HUES64 (cell line): Measurements from ENCODE around the gene TEKTIP1.

Experiments used
- H3K27ac ChIP-seq: 2 replicates; pipeline ENCODE4 v1.7.0; 2013; ENCODE audit warnings: low read depth, low read length, inconsistent platforms
- H3K27me3 ChIP-seq: 2 replicates; pipeline ENCODE4 v1.6.1; 2013; ENCODE audit warnings: mild to moderate bottlenecking, low read length; ENCODE audit not compliant: insufficient read depth
- H3K36me3 ChIP-seq: 2 replicates; pipeline ENCODE4 v1.6.1; 2013; ENCODE audit warnings: mild to moderate bottlenecking, low read length; ENCODE audit not compliant: insufficient read depth
- H3K4me1 ChIP-seq: 2 replicates; pipeline ENCODE4 v1.6.1; 2013; ENCODE audit warnings: mild to moderate bottlenecking, low read length, moderate library complexity; ENCODE audit not compliant: insufficient read depth
- H3K4me3 ChIP-seq: 2 replicates; pipeline ENCODE4 v1.5.1; 2013; ENCODE audit warnings: mild to moderate bottlenecking, low read length, moderate library complexity
- H3K9ac ChIP-seq: 2 replicates; pipeline ENCODE4 v1.6.1; 2013; ENCODE audit warnings: mild to moderate bottlenecking, low read depth, low read length
- H3K9me3 ChIP-seq: 2 replicates; pipeline ENCODE4 v1.6.1; 2013; ENCODE audit warnings: low read depth, low read length; ENCODE audit not compliant: insufficient read depth
- WGBS: fragments of 150-250, 120-280 bp; methylation state at CpG from one replicate; pipeline ENCODE4 v1.1.7; 2013; ENCODE audit warnings: missing lambda C conversion rate; 5-methylcytosine and 5-hydroxymethylcytosine counted together

Gene TEKTIP1

DNA sequence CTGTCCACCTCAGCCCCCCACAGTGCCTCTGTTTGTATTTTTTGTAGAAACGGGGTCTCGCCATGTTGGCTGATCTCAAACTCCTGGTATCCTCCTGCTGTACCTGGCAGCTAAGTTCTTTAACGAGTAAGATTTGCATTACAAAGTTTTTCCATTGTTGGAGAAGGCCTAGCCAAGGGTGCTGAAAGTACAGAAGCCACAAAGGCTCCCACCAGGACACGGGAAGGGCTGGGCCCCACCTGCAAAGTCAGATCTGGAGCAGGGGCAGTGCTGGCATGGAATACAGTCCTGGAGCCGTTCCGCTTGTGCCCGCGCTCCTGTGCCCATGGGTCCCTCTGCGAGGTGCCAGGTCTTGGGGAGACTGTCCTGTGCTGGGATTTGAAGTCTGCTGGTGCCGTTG is 20.7 kb upstream of the TEKTIP1 start:
- peaks cover 6% of the 10 kb centered on the region for H3K36me3 ChIP-seq
- no peaks in the 10 kb centered on the region for H3K27me3 ChIP-seq
- no peaks in the 10 kb centered on the region for H3K9me3 ChIP-seq
- peak overlapping the region; percentile 5; the same call in 1 of the 2 replicates for H3K4me3 ChIP-seq
- 55% methylated on average over 10 of the region's 10 CpGs for WGBS
- peak overlapping the region; percentile 23; the same call in 1 of the 2 replicates for H3K9ac ChIP-seq
- peak overlapping the region; percentile 54 for H3K27ac ChIP-seq
- H3K4me1 ChIP-seq = peaks cover 19% of the 10 kb centered on the region

DNA sequence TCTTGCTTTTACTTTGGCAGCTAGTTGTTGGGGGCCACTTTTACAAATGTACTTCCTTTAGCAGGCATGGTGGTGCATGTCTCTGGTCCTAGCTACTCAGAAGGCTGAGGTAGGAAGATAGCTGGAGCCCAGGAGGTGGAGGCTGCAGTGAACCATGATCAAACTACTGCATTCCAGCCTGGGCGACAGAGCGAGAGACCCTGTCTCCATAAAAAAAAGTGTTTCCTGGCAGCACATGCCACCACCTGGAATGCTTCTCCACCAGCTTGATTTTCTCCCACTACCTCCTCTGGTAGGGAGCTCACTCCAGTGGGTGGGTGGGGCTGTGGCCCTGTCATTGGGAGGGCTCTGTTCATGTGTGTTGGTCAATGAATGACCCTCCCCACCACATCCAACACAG is 20.3 kb upstream of the TEKTIP1 start:
- peaks cover 19% of the 10 kb centered on the region for H3K4me1 ChIP-seq
- no peaks in the 10 kb centered on the region for H3K9me3 ChIP-seq
- H3K36me3 ChIP-seq = peaks cover 10% of the 10 kb centered on the region
- peak overlapping the region; percentile 5; the same call in 1 of the 2 replicates for H3K4me3 ChIP-seq
- peak overlapping the region; percentile 54 for H3K27ac ChIP-seq
- no peaks in the 10 kb centered on the region for H3K27me3 ChIP-seq
- WGBS = 90% methylated on average over 2 of the region's 2 CpGs
- H3K9ac ChIP-seq = peak overlapping the region; percentile 23; the same call in 1 of the 2 replicates

DNA sequence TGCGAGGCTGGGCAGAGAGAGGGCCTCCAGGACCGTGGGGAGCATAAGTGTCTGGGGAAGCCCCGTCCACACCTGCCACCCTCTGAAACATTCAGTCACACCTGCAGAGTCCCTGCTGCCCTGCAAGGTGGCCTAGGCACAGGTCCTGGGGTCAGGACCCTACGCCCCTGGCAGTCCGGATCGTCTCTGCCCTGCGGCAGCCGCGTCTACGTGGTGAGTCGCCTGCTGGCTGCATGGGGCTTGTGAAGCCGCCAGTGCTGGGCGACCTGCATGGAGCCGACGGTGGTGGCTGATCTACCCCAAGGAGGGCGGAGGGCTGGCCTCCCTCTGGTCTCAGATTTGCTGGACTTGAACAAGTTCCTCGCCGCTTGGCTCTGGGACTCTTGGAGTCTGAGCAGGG is 19.8 kb upstream of the TEKTIP1 start:
- peak overlapping the region; percentile 23; the same call in 1 of the 2 replicates for H3K9ac ChIP-seq
- H3K36me3 ChIP-seq = peaks cover 13% of the 10 kb centered on the region
- 90% methylated on average over 18 of the region's 18 CpGs for WGBS
- no peaks in the 10 kb centered on the region for H3K9me3 ChIP-seq
- no peaks in the 10 kb centered on the region for H3K27me3 ChIP-seq
- peak overlapping the region; percentile 54; the same call in 1 of the 2 replicates for H3K27ac ChIP-seq
- H3K4me1 ChIP-seq = peaks cover 19% of the 10 kb centered on the region
- H3K4me3 ChIP-seq = no peak overlapping the region

DNA sequence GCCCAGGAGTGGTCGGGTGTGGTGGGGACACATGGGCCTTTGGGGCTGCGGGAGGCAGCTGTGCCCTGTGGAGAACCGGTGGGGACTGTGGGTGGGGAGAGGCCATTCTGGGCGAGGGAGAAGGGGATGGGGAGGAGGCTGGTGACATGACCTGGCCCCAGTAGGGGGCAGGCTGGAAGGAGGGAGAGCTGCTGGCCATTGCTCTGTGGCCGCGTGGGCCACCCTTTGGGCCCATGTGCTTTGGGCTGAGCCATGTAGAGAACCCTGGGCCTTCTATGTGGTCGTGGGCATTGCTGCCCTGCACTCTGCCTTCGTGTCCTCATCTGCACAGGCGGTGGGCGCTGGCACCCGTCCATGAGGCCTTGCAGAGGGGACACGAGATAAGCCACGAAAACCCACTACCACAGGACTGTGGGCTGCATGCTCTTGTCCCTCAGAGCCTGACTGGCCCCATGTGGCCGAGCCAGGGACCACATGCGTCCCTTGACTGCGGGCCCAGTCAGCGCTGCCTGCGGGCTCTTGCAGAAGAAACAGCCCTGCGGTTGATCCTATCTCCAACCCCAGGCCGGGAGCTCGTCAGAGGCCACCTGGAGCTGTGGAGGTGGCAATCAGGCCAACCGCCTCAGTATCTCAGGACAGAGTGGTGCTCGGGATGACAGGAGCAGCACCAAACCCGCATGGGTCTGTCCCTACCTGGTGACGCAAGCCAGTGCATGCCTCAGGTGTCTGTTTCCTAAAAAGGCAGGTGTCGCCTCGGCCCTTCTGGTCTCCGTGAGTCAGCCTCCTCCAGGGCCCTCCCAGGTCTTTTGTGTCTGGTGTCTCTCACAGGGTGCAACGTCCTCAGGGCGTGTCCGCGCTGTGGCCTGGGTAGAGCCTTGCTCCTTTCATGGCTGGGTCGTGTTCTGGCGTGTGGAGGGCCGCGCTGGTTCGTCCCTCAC is 18.5 kb upstream of the TEKTIP1 start:
- Histone ChIP-seq H3K9me3 (no peaks in the 10 kb centered on the region), H3K4me1 (peaks cover 19% of the 10 kb centered on the region), H3K4me3 (no peak overlapping the region), H3K27me3 (no peaks in the 10 kb centered on the region), H3K9ac (0 out of 2 replicates have a peak overlapping the region, but pooled peaks have one; percentile 2), H3K36me3 (peaks cover 21% of the 10 kb centered on the region), H3K27ac (no peak overlapping the region)
- 91% methylated on average over 37 of the region's 37 CpGs for WGBS

DNA sequence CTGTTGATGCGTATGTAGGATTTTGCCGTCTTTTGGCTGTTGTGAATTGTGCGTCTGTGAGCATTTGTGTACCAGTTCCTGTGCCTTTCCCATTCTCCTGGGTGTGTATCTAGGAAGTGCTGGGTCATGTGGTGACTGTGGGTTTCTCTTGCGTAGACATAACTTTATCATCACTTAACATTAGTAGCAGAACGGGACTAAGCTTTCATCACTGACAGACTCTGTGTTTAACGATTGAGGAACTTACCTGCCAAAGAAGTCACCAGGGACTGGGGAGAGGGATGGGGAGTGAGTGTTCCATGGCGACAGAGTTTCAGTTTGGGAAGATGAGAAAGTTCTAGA is 17.9 kb upstream of the TEKTIP1 start:
- H3K27me3 ChIP-seq = no peaks in the 10 kb centered on the region
- 0 out of 2 replicates have a peak overlapping the region, but pooled peaks have one; percentile 2 for H3K9ac ChIP-seq
- peaks cover 21% of the 10 kb centered on the region for H3K36me3 ChIP-seq
- H3K9me3 ChIP-seq = no peaks in the 10 kb centered on the region
- WGBS = 93% methylated on average over 7 of the region's 7 CpGs
- H3K4me1 ChIP-seq = peaks cover 19% of the 10 kb centered on the region
- H3K27ac ChIP-seq = no peak overlapping the region
- no peak overlapping the region for H3K4me3 ChIP-seq

DNA sequence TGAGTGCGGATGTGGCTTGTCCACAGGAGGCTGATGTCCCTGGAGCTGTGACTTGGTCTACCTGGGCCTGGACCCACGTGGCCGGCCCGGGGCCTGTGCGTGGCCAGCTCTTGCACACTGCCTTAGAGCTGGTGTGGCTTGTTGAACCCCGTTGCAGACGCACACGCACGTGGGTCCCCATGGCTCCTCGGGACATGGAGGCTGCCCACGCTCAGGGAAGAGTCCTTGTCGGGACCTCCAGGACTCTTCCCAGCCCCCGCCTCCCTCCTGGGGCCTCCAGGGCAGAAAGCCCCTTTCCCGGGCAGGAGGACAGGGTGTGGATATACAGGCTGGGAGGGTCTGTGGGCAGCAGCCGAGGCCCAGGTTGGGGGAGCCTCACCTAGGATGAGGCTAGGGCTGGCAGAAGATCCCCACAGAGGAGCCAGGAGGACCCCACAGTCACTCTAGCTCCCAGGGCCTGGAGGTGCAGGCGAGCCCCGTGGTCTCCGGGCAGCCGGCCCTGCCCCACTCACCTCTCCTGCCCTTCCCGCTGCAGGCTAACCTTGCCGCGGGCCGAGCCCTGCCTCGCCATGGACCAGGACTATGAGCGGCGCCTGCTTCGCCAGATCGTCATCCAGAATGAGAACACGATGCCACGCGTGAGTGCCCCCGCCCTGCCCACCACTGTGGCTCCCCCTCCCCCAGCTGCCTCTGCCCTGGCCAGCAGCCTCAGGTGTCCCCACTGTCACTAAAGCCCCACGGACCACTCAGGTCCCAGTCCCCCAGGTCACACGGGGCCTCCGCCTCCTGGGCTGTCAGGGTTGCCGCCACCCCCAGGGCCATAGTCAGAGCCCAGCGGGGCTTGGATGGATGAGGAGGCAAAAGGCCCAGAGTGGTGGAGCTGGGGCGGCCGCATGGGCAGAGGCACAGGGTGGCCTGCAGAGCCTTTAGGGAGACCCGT is 16.3 kb upstream of the TEKTIP1 start:
- Histone ChIP-seq H3K4me3 (no peak overlapping the region), H3K9me3 (no peaks in the 10 kb centered on the region), H3K36me3 (peaks cover 33% of the 10 kb centered on the region), H3K27me3 (no peaks in the 10 kb centered on the region), H3K9ac (no peak overlapping the region), H3K27ac (no peak overlapping the region), H3K4me1 (peaks cover 18% of the 10 kb centered on the region)
- WGBS = 95% methylated on average over 40 of the region's 40 CpGs

DNA sequence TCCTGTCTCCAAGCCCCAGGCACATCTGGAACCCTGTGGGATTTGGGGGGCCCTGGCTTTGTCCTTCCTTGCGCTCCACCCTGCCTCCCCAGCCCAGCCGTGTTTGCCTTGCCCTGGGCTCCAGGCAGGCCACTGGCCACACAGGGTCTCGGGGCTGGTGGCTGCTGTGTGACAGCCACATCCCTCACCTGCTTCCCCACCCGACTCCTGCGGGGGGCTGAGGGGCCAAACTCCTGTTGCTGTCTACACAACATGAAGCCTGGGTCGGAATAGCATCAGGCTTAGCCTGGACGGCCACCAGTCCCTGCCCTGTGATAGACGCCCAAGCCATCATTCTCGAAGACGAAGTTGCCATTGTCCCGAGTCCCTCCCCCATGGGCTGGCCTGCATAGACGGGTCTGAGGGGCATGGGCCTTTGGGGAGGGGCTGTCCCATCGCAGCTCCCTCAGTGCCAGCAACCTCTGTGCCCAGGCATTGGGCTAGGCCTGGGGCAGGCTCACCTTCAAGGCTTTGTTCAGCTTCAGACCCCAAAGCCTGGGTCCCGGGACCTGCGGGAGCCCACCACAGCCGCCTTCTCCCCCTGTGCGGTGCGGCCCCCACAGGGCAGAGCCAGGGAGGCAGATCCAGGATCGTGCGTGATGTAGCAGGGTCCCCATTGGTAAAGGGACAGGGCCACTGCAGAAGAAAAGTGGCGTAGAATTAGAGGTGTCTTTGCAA is 15.5 kb upstream of the TEKTIP1 start:
- peaks cover 38% of the 10 kb centered on the region for H3K36me3 ChIP-seq
- H3K9me3 ChIP-seq = no peaks in the 10 kb centered on the region
- H3K27ac ChIP-seq = no peak overlapping the region
- H3K27me3 ChIP-seq = no peaks in the 10 kb centered on the region
- no peak overlapping the region for H3K9ac ChIP-seq
- peaks cover 12% of the 10 kb centered on the region for H3K4me1 ChIP-seq
- WGBS = 95% methylated on average over 21 of the region's 21 CpGs
- H3K4me3 ChIP-seq = no peak overlapping the region

DNA sequence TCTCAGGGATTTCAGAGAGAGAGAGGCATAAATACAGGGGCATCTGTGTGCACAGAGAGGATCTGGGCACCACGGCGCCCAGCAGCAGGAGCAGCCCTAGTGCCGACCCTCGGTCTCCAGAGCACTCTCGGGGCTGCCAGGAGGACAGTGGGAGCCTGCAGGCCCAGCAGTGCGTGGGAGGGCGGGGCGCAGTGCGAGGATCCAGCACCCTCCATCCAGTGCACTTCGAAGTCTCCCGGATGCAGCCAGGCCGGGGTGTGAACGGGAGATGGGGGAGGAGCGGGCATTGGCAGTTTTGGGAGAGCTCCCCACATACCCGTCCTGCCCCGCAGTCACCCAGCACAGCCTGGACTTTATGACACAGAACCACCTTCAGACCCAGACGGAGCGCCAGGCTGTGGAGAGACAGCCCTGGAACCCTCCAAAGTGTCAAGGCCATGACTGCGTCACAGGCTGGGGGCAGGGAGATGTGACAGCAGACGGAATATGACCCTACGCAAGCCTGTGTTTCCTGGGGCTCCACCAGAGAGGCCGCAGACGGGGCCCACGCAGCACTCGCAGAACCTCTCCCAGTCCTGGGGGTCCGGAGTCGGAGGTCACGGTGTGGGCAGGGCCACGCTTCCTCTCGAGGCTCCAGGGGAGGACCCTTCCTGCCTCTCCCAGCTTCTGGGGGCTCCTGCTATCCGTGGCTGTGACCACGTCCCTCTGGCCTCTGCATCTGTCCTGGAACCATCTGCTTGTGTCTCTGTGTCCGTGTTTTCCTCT is 14.7 kb upstream of the TEKTIP1 start:
- no peak overlapping the region for H3K27ac ChIP-seq
- peaks cover 4% of the 10 kb centered on the region for H3K4me1 ChIP-seq
- H3K36me3 ChIP-seq = peaks cover 38% of the 10 kb centered on the region
- WGBS = 96% methylated on average over 33 of the region's 33 CpGs
- H3K27me3 ChIP-seq = no peaks in the 10 kb centered on the region
- no peaks in the 10 kb centered on the region for H3K9me3 ChIP-seq
- no peak overlapping the region for H3K9ac ChIP-seq
- H3K4me3 ChIP-seq = no peak overlapping the region

DNA sequence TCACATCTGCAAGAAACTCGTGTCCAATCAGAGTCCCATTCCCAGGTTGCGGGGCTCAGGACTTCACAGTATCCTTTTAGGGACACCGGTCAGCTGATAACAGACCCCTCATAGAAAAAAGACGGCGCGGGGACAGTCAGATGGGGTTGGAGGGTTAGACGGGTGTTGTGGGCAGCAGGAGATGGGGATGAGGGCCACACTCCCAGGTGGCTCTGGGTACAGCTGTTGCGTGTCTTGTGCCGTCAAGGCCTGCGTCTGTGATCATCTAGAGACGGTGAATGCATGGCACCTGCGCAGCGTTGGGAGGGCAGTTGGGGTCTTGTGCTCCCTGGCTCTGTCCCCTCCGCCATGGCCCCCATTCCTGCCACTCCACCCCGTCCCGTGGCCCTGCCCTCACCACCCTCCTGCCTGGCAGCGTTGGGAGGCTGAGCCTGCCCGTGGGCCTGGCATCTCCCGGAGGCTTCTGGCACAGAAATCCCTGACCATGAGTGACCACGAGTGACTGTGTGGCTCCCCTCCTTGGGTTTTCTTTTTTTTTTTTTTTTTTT is 14.0 kb upstream of the TEKTIP1 start:
- no peaks in the 10 kb centered on the region for H3K27me3 ChIP-seq
- 96% methylated on average over 19 of the region's 20 CpGs for WGBS
- no peaks in the 10 kb centered on the region; the same call in 1 of the 2 replicates for H3K4me1 ChIP-seq
- H3K36me3 ChIP-seq = peaks cover 38% of the 10 kb centered on the region
- no peak overlapping the region for H3K4me3 ChIP-seq
- H3K9me3 ChIP-seq = no peaks in the 10 kb centered on the region
- H3K9ac ChIP-seq = no peak overlapping the region
- H3K27ac ChIP-seq = no peak overlapping the region
